HG02943 (cell line): Measurements from ENCODE around the gene ATG2A.

ENCODE experiments used
- ATAC-seq: cut with Tn5 transposase; IDR thresholded peaks from one replicate; pipeline ENCODE4 v1.9.1; 2021; ENCODE audit warnings: mild to moderate bottlenecking, low read depth, moderate library complexity; ENCODE audit not compliant: unreplicated experiment

ATG2A gene

GRCh38 chr11:64925536-64926436 is 8.8 kb upstream of the ATG2A start:
- ATAC-seq, result no peak

- ATAC-seq, result no peak
Observed at GRCh38 chr11:64924910-64925284, 7.9 kb upstream of the ATG2A start.

- peak; percentile 80 for ATAC-seq
Observed at GRCh38 chr11:64923944-64924909, 7.2 kb upstream of the ATG2A start, which contains the start of gene PPP2R5B. TSS of gene PPP2R5B (plus strand) at chr11:64924689. CDS start at chr11:64925735, 1,046 bp downstream.

- ATAC-seq, result no peak
Observed at GRCh38 chr11:64923151-64923661, 6.2 kb upstream of the ATG2A start.

- no peak for ATAC-seq
Observed at GRCh38 chr11:64921384-64921783, 4.4 kb upstream of the ATG2A start.

- ATAC-seq, result no peak
Observed at GRCh38 chr11:64920124-64920523, 3.1 kb upstream of the ATG2A start.

GRCh38 chr11:64919627-64920026 is 2.6 kb upstream of the ATG2A start:
- no peak for ATAC-seq

- ATAC-seq, result no peak
Observed at GRCh38 chr11:64918017-64918416, 1.0 kb upstream of the ATG2A start.

GRCh38 chr11:64917663-64917995 is 620 bp upstream of the ATG2A start:
- ATAC-seq, result no peak

GRCh38 chr11:64916040-64916774 is 802 bp downstream of the ATG2A start:
- ATAC-seq, result no peak

- ATAC-seq, result no peak
Observed at GRCh38 chr11:64915376-64915887, 1.6 kb downstream of the ATG2A start.

GRCh38 chr11:64914123-64914522 is 2.9 kb downstream of the ATG2A start:
- ATAC-seq, result no peak

- no peak for ATAC-seq
Observed at GRCh38 chr11:64913171-64913727, 3.8 kb downstream of the ATG2A start.

- ATAC-seq, result no peak
Observed at GRCh38 chr11:64911689-64912088, 5.3 kb downstream of the ATG2A start.

- ATAC-seq, result no peak
Observed at GRCh38 chr11:64911142-64911541, 5.9 kb downstream of the ATG2A start.

- no peak for ATAC-seq
Observed at GRCh38 chr11:64910451-64911093, 6.4 kb downstream of the ATG2A start.

- no peak for ATAC-seq
Observed at GRCh38 chr11:64909653-64910343, 7.2 kb downstream of the ATG2A start.

- no peak for ATAC-seq
Observed at GRCh38 chr11:64908766-64909165, 8.2 kb downstream of the ATG2A start.

GRCh38 chr11:64906314-64906635 is 10.7 kb downstream of the ATG2A start:
- ATAC-seq, result no peak
